Breast epithelium (tissue), 3 donors: ENCODE results near the gene DOK1.

Experiments used
- CTCF ChIP-seq, 3 donors: fragments of 450-650 bp; IDR thresholded peaks; one replicate each; pipeline ENCODE4 v1.5.1; 2016 to 2017; ENCODE audit warnings: antibody characterized with exemption in 3 of 3, mild to moderate bottlenecking in 3 of 3, moderate library complexity in 3 of 3
- POLR2A ChIP-seq: fragments of 450-650 bp; IDR thresholded peaks from one replicate; pipeline ENCODE4 v1.6.1; 2016; ENCODE audit warnings: antibody characterized with exemption, mild to moderate bottlenecking, moderate library complexity

- TF ChIP-seq CTCF (IDR thresholded peaks at IDR 0.05) (no peak), POLR2A (no peak)
These were observed 16.5 kb downstream of the DOK1 start for GRCh38 chr2:74571058-74571457.
